T follicular helper cell (primary cell): ENCODE results near the gene DIAPH2.

Experiments
- DNase-seq: peaks from one replicate; pipeline ENCODE4 v3.0.0-alpha.2; 2020; ENCODE audit warnings: low read depth

DIAPH2 gene

GRCh38 chrX:97308171-97308570, 623.5 kb downstream of the DIAPH2 start:
- DNase-seq, result no peak

- no peak for DNase-seq
Measured at GRCh38 chrX:97309487-97310116, 625.0 kb downstream of the DIAPH2 start.

- no peak for DNase-seq
Measured at GRCh38 chrX:97310373-97310772, 625.7 kb downstream of the DIAPH2 start.

GRCh38 chrX:97311066-97311778, 626.6 kb downstream of the DIAPH2 start:
- no peak for DNase-seq

GRCh38 chrX:97314345-97314744, 629.7 kb downstream of the DIAPH2 start:
- DNase-seq, result no peak

- no peak for DNase-seq
Measured at GRCh38 chrX:97315939-97316338, 631.3 kb downstream of the DIAPH2 start.

- DNase-seq, result no peak
Measured at GRCh38 chrX:97320305-97320704, 635.7 kb downstream of the DIAPH2 start.

- no peak for DNase-seq
Measured at GRCh38 chrX:97322401-97322800, 637.8 kb downstream of the DIAPH2 start.

GRCh38 chrX:97326456-97326855, 641.8 kb downstream of the DIAPH2 start:
- no peak for DNase-seq

- no peak for DNase-seq
Measured at GRCh38 chrX:97328853-97329390, 644.3 kb downstream of the DIAPH2 start.

- no peak for DNase-seq
Measured at GRCh38 chrX:97330151-97330550, 645.5 kb downstream of the DIAPH2 start.

GRCh38 chrX:97332963-97333362, 648.3 kb downstream of the DIAPH2 start:
- DNase-seq, result no peak

GRCh38 chrX:97334850-97335249, 650.2 kb downstream of the DIAPH2 start:
- DNase-seq, result no peak

- DNase-seq, result no peak
Measured at GRCh38 chrX:97344724-97345123, 660.1 kb downstream of the DIAPH2 start.

- DNase-seq, result no peak
Measured at GRCh38 chrX:97358941-97359340, 674.3 kb downstream of the DIAPH2 start.

- DNase-seq, result no peak
Measured at GRCh38 chrX:97363843-97364242, 679.2 kb downstream of the DIAPH2 start.

GRCh38 chrX:97366237-97366636, 681.6 kb downstream of the DIAPH2 start:
- DNase-seq, result no peak

- DNase-seq, result no peak
Measured at GRCh38 chrX:97367125-97367524, 682.5 kb downstream of the DIAPH2 start.

- DNase-seq, result no peak
Measured at GRCh38 chrX:97369947-97370346, 685.3 kb downstream of the DIAPH2 start.

GRCh38 chrX:97372001-97372766, 687.5 kb downstream of the DIAPH2 start:
- DNase-seq, result no peak

- no peak for DNase-seq
Measured at GRCh38 chrX:97374266-97374665, 689.6 kb downstream of the DIAPH2 start.

- DNase-seq, result no peak
Measured at GRCh38 chrX:97380200-97380599, 695.6 kb downstream of the DIAPH2 start.

GRCh38 chrX:97384685-97385084, 700.0 kb downstream of the DIAPH2 start:
- no peak for DNase-seq
